GM12872 (cell line): ENCODE data around the gene CAPN13.

Experiments used
- CTCF ChIP-seq: IDR thresholded peaks from 3 replicates; pipeline ENCODE4 v1.5.1; 2011; ENCODE audit warnings: low read depth, mild to moderate bottlenecking, low read length, moderate library complexity; ENCODE audit not compliant: insufficient read depth

Gene CAPN13

GRCh38 chr2:30761226-30761625 lies 46.0 kb downstream of the CAPN13 start:
- TF ChIP-seq CTCF, result no peak

- no peak for TF ChIP-seq CTCF
These were observed 47.8 kb downstream of the CAPN13 start for GRCh38 chr2:30759481-30759880.

- TF ChIP-seq CTCF, result no peak
These were observed 49.0 kb downstream of the CAPN13 start for GRCh38 chr2:30758191-30758651.

- no peak for TF ChIP-seq CTCF
These were observed 49.5 kb downstream of the CAPN13 start for GRCh38 chr2:30757749-30758148.

GRCh38 chr2:30756971-30757370 lies 50.3 kb downstream of the CAPN13 start:
- TF ChIP-seq CTCF, result no peak

GRCh38 chr2:30756051-30756719 lies 51.1 kb downstream of the CAPN13 start:
- TF ChIP-seq CTCF, result no peak

GRCh38 chr2:30753630-30754029 lies 53.6 kb downstream of the CAPN13 start:
- no peak for TF ChIP-seq CTCF
